Measurements from ENCODE around the gene C10orf62.
"Not testable (repeated sequence)": the region's sequence is repeated elsewhere in the genome, so short reads cannot be mapped to it uniquely, and the experiment has no call there.

Gene C10orf62

GRCh38 chr10:97575127-97575668, 14.3 kb upstream of the C10orf62 start:
- Histone ChIP-seq H3K27me3 (peaks cover 15% of the 10 kb centered on the region), H3K4me1 (ENCODE audit: control insufficient read depth in 1 of 2, insufficient read depth in 1 of 2, low read depth in 1 of 2, low read length in 1 of 2) (no peaks in the 10 kb centered on the region), H3K36me3 (peaks cover 25% of the 10 kb centered on the region), H3K27ac (no peak overlapping the region), H3K4me3 (ENCODE audit: low read depth in 1 of 2, low read length in 1 of 2) (no peak overlapping the region), H3K9me3 (no peaks in the 10 kb centered on the region)
- no peak for TF ChIP-seq CTCF (IDR thresholded peaks at IDR 0.05)

- H3K4me3 ChIP-seq (ENCODE audit: low read depth in 1 of 2, low read length in 1 of 2); H3K4me1 ChIP-seq (ENCODE audit: control insufficient read depth in 1 of 2, insufficient read depth in 1 of 2, low read depth in 1 of 2, low read length in 1 of 2); H3K27ac ChIP-seq; H3K9me3 ChIP-seq: not testable (repeated sequence)
- peaks cover 12% of the 10 kb centered on the region for H3K36me3 ChIP-seq
- H3K27me3 ChIP-seq, result peaks cover 15% of the 10 kb centered on the region
Observed at GRCh38 chr10:97576487-97576886, 13.0 kb upstream of the C10orf62 start.

GRCh38 chr10:97577701-97578100, 11.8 kb upstream of the C10orf62 start:
- H3K9me3 ChIP-seq, result no peaks in the 10 kb centered on the region
- peaks cover 15% of the 10 kb centered on the region for H3K27me3 ChIP-seq
- no peaks in the 10 kb centered on the region for H3K36me3 ChIP-seq
- H3K4me3 ChIP-seq (ENCODE audit: low read depth in 1 of 2, low read length in 1 of 2), result no peak overlapping the region
- H3K4me1 ChIP-seq (ENCODE audit: control insufficient read depth in 1 of 2, insufficient read depth in 1 of 2, low read depth in 1 of 2, low read length in 1 of 2), result no peaks in the 10 kb centered on the region
- no peak for TF ChIP-seq CTCF (IDR thresholded peaks at IDR 0.05)
- no peak overlapping the region for H3K27ac ChIP-seq

GRCh38 chr10:97578171-97578844, 11.2 kb upstream of the C10orf62 start:
- H3K27ac ChIP-seq, result no peak overlapping the region
- peaks cover 15% of the 10 kb centered on the region for H3K27me3 ChIP-seq
- no peaks in the 10 kb centered on the region for H3K9me3 ChIP-seq
- H3K4me1 ChIP-seq (ENCODE audit: control insufficient read depth in 1 of 2, insufficient read depth in 1 of 2, low read depth in 1 of 2, low read length in 1 of 2), result no peaks in the 10 kb centered on the region
- H3K36me3 ChIP-seq, result no peaks in the 10 kb centered on the region
- no peak for TF ChIP-seq CTCF (IDR thresholded peaks at IDR 0.05)
- no peak overlapping the region for H3K4me3 ChIP-seq (ENCODE audit: low read depth in 1 of 2, low read length in 1 of 2)

DNA sequence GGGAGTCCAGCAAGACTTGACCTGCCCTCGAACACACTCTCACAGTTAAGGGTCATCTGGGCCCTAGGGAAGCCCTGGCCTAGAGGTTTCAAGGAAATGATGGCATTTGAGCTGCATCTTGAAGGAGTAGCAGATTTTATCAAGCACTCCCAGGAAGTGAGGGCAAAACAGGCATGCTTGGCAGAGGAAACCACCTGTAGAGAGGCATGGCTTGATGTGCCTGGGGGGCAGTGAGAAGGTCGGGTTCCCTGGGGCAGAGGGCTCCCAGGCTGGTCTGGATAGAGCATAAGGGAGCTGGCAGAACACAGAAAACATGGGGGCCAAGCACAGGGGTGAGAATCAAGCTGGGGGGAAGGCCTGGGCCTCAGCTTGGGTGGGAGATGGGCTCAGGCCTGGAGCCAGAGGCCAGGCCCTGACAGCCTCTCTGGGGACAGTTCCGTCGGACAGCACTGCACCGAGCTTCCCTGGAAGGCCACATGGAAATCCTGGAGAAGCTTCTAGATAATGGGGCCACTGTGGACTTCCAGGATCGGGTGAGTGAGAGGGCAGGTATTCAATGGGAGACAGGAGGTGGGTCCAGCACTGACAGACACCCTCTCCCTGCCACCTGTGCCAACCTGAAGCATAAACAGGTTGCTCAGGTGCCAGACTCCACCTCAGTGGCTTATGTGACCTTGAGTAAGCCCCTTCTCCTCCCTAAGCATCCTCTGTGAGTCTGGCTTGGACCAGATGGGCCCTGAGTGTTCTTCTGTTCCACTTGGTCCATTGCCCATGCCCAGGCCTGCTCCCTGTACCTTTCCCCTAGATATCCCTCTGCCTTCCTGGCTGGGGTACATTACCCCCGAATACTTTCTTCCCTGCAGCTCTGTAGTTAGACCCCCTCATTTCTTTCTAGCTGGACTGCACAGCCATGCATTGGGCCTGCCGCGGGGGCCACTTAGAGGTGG, 8.8 kb upstream of the C10orf62 start:
- H3K27me3 ChIP-seq, result peaks cover 15% of the 10 kb centered on the region
- TF ChIP-seq CTCF (IDR thresholded peaks at IDR 0.05), result no peak
- H3K9me3 ChIP-seq, result no peaks in the 10 kb centered on the region
- no peak overlapping the region for H3K4me3 ChIP-seq (ENCODE audit: low read depth in 1 of 2, low read length in 1 of 2)
- no peaks in the 10 kb centered on the region for H3K4me1 ChIP-seq (ENCODE audit: control insufficient read depth in 1 of 2, insufficient read depth in 1 of 2, low read depth in 1 of 2, low read length in 1 of 2)
- no peak overlapping the region for H3K27ac ChIP-seq
- H3K36me3 ChIP-seq, result no peaks in the 10 kb centered on the region

- Histone ChIP-seq H3K36me3 (no peaks in the 10 kb centered on the region), H3K4me3 (ENCODE audit: low read depth in 1 of 2, low read length in 1 of 2) (no peak overlapping the region), H3K4me1 (ENCODE audit: control insufficient read depth in 1 of 2, insufficient read depth in 1 of 2, low read depth in 1 of 2, low read length in 1 of 2) (no peaks in the 10 kb centered on the region), H3K9me3 (no peaks in the 10 kb centered on the region), H3K27ac (no peak overlapping the region), H3K27me3 (peaks cover 15% of the 10 kb centered on the region)
- no peak for TF ChIP-seq CTCF (IDR thresholded peaks at IDR 0.05)
Observed at GRCh38 chr10:97582169-97582568, 7.4 kb upstream of the C10orf62 start.

Data from neutrophil (primary cell).